ENCODE results near the gene CMTM7.

DNA sequence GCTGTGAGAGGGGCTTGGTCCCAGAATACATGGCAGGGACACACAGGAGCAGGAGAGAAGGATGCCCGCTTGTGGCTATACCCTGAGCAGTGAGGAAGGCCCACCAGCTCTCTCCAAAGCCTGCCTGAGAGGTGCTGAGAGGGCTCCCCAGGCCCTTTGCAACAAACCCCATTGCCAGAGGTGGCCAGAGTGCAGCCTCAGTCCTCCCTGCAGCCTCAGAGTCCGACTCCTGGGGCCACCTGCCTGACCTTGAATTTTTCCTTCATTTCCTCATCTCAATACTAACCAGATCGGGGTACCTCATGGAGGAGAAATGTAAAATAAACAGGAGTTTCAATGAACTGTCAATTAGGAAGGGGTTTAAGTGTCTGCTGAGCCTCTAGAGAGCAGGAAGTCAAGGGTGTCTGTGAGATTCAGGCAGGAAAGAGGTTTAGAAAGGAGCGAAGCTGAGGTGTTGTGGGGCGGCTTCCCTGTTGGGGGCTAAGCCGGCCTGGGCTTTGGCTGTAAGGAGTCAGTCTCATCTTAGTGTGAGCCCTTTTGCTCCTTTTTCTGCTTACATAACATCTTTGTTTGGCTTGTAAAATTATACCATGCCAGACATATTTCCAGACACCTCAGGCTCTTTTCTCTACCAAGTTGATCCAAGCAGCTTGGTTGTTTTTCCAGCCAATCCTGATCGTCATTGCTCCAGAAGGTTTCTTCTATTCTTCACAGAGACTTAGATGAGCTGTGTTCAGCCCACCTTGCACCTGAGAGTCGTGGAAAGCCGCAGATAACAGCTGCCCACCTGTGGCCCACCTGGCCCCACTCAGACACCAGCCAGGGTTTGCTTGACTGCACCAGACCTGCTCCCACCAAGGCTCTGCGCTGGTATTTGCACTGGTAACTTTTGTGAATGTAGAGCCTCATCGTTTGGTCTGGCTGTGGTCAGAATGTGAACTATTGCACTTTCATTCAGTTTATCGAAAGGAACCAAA, 36.7 kb downstream of the CMTM7 start:
- TF ChIP-seq, protein P1, sequence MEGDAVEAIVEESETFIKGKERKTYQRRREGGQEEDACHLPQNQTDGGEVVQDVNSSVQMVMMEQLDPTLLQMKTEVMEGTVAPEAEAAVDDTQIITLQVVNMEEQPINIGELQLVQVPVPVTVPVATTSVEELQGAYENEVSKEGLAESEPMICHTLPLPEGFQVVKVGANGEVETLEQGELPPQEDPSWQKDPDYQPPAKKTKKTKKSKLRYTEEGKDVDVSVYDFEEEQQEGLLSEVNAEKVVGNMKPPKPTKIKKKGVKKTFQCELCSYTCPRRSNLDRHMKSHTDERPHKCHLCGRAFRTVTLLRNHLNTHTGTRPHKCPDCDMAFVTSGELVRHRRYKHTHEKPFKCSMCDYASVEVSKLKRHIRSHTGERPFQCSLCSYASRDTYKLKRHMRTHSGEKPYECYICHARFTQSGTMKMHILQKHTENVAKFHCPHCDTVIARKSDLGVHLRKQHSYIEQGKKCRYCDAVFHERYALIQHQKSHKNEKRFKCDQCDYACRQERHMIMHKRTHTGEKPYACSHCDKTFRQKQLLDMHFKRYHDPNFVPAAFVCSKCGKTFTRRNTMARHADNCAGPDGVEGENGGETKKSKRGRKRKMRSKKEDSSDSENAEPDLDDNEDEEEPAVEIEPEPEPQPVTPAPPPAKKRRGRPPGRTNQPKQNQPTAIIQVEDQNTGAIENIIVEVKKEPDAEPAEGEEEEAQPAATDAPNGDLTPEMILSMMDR (IDR thresholded peaks at IDR 0.05; ENCODE audit: low read depth, low read length, poor library complexity, severe bottlenecking) = no peak
- TF ChIP-seq EZH2phosphoT487 (IDR thresholded peaks at IDR 0.05; ENCODE audit: borderline replicate concordance, low read length) = no peak

All from DOHH2 (cell line).